HT-29 (cell line): Measurements from ENCODE around the gene CHN2. TPM values are rescaled to one million over a fixed set of nuclear protein-coding genes. Genes with fewer than 3 reads are reported as not detected.

ENCODE experiments used
- DNase-seq: peaks from one replicate; pipeline ENCODE4 v3.0.0-alpha.2; 2015; ENCODE audit warnings: low spot score
- total RNA-seq: library from RNA; depleted of rRNA; stranded (reverse); fragments of >200 nt; shearing (Covaris generic); gene quantifications from 2 replicates; pipeline ENCODE4 v1.2.3, GENCODE V29; 2014

CHN2 gene
- total RNA-seq, 1 experiment from 2014 or later: 4.3 TPM

GRCh38 chr7:29332042-29332811, 137.7 kb downstream of the CHN2 start:
- no peak for DNase-seq

DNA sequence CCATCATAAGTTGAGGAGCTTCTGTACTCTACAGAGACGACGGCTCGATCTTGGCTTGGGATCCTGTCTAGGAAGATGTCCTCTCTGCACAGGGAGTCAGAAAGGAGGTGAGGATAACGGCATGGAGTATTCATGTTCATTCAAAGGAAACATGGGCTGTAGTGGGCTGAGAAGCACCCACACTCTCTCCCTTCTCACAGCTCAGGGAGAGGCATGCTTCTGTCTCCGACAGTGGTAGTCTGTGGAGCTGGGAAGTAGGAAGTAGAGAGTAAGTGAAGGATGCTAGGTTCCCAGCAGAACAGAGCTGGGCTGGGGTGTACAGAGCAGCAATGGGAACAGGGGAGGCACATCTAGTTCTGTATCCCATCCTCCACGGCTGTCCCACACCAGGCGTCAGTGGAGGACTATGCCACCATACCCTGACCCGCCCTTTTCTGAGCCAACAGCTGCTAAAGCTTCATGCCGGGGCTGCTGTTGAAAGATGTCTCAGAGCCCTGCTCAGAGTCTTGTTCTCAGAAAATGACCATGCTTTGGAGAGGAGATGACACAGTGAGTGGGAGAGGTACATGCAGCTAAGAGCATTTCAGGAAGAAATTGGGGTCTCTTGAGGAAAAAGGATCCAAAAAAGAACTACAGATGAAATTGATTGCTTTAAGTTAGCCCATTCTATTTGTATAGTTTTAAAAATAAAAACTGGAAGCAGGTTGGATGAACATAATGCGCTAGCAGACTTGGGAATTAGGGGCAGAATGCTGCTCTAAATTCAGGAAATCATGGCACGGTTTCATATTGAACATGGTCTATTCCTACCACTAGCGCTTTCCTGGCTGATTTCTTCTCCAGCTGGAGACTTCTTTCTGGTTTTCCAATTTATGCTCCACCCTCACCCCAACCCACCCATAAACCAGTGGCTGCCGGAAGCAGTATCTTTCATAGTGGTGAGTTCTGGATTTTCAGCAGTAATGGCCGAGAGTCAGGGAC, 138.6 kb downstream of the CHN2 start:
- peak; percentile 49 for DNase-seq

- no peak for DNase-seq
Observed at GRCh38 chr7:29335188-29336083, 140.9 kb downstream of the CHN2 start.

DNA sequence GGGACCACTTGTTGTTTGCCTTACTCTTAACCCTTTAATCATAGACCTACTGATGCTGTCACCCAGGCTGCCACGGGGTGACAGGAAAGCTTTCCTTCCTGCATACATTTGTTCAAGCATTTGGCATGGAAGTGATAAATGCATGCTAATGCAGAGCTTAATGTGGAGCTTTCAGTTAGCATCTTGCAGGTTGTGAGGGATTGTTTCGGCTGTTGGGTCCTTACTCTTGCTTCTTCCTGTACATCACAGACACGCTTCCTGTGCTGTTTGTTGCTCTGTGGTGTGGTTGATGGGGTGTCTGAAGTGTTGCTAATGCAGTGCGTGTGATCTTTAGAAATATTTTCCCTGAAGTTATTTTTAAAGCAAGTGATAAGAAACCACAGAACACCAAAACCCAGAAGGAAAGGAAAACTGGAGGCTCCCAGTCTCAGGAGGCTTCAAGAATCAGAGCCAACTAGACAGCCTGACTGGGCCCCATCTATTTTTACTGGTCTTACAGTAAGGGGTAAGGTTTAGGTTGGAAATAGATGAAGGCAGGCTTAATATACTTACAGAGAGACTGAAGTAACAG, 143.1 kb downstream of the CHN2 start:
- DNase-seq: no peak

GRCh38 chr7:29340696-29341095, 146.1 kb downstream of the CHN2 start:
- DNase-seq: no peak

DNA sequence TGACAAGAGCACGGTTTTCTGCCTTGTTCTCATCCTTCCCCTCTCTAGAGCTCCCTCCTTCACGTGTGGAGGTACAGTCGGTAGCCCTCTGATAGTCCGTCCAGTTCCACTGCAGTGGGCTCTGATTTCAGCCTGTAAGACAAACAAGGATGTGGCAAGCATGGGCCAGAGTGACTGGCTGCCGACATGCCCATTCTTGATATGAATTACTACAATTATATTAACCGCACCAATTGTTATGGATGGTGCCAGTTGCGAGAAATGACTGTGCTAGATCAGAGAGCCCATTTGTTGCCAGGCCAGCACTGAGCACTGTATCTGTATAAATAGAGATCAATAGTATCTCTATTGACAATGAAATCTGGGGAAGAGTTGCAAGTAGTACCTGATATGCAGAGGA, 146.6 kb downstream of the CHN2 start:
- DNase-seq: no peak

GRCh38 chr7:29342761-29343160, 148.2 kb downstream of the CHN2 start:
- DNase-seq: peak; percentile 31

DNA sequence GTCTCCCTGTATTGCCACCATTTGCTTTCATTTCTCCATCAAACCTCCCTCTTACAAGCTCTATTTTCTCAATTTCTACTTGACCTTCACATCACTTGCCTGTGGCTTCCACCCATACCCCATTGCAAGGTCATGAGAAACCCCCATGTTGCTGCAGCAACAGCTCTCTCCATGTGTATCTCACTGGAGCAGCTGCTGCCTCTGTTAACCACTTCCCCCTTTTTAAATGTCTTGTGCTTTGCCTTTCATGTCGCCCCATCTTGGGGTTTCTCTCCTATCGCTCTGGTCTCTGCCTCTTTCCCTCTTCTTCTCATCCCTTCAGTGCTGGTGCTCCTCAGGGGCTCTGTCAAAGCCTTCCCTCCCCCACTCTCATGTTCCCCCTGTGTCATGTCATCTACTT, 148.8 kb downstream of the CHN2 start:
- no peak for DNase-seq

GRCh38 chr7:29344334-29344978, 149.9 kb downstream of the CHN2 start:
- DNase-seq: no peak

- DNase-seq: peak; percentile 66
Observed at GRCh38 chr7:29345590-29345989, 151.0 kb downstream of the CHN2 start.

GRCh38 chr7:29346231-29346978, 151.8 kb downstream of the CHN2 start:
- DNase-seq: no peak

DNA sequence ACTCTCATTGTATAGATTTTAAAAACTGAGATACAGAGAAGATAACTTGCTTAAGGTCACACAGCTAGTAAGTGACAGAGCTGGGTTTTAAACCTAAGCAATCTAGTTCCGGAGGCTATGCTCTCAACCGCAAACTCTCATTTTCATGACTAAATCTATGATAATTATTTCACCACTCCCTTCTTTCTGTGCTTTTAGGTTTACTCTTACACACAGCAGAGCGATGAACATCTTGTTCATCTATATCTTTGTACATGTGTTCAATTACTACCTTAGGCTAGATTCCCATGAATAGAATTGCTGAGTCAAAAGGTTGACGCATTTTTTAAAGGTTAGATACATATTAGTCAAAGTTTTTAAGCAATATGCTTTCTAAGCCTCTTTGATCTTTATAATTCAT, 154.8 kb downstream of the CHN2 start:
- no peak for DNase-seq

DNA sequence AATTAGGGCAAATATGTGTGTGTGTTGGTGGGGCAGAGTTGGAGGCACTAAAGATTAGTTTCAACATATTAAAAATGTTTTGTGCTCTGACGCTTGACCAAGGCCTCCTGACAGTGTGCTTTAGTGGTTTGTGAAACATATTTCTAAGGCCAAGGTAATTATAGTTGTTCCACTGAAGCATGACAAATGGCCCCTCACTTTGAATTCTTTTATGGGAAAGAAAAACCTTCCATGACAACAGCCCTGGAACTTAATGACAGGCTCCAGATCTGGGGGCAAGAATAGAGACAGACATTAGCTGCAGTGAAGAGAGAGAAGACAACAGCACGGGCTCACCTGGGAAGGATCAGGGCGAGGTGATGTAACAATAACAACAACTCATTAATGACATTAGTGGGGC, 155.8 kb downstream of the CHN2 start:
- DNase-seq: no peak

GRCh38 chr7:29352041-29352440, 157.5 kb downstream of the CHN2 start:
- peak; percentile 47 for DNase-seq

GRCh38 chr7:29353810-29354209, 159.2 kb downstream of the CHN2 start:
- no peak for DNase-seq

DNA sequence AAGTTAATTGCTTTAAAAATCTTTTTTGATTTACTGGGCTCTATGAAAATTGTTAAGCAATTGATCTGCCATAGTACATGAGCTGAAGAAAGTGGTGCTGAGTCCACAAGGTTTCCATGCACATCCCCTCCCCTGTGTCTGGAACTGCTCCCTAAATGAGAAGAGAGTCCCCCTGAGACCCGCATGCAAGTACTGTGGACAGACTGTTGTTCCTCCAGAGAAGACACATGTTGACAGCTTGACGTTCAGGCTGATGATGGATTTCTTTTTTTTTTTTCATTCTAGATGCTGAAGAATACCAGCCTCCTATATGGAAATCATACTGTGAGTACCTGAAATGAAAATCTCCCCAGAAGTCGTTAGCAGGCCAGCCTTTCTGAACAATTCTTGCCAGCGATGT, 159.8 kb downstream of the CHN2 start:
- DNase-seq: no peak

GRCh38 chr7:29355388-29355787, 160.8 kb downstream of the CHN2 start:
- no peak for DNase-seq

GRCh38 chr7:29356631-29357030, 162.1 kb downstream of the CHN2 start:
- no peak for DNase-seq

DNA sequence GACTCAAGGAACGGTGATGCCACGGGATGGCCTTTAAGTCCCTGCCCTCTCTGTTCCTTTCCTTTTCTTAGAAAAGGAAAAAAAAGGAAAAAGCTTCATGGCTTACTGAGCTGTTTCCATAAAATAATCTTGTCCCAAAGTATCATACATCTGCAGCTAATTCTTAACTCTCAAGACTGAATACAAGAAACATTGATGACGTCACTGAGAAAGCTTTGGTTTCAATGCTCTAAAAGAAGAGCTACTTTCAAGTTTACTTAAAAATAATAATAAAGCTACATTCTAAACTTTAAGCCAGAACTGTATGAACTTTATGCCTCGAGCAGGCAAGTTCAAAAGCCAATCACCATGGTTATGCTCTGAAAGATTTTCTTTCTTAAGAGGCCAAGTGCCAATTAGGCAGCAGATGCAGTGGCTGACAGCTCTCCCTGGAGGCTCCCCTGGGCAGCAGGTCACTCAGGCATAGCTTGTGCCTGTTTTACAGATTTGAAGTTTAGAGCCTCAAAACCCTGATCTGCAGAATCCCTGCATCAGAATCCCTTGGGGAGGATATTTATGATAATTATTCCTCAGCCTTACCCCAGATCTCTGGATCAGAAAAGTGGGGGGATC, 165.0 kb downstream of the CHN2 start:
- DNase-seq: no peak
